ENCODE measurements around the gene EXD2.
"Not testable (repeated sequence)": the region's sequence is repeated elsewhere in the genome, so short reads cannot be mapped to it uniquely, and the experiment has no call there.

The EXD2 gene

DNA sequence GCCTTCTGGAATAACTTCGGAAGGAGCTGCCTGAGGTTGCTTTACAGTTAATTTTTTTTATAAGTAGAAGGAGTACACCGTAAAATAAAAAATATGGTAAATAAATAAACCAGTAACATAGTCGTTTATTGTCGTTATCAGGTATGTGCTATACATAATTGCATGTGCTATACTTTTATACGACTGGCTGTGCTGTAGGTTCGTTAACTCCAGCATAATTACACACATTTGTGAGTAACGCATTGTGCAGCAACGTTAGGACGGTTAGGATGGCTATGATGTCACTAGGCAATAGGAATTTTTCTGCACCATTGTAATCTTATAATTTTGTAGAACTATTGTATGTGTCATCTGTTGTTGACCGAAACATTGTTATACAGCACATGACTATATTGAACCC is 8.5 kb downstream of the EXD2 start:
- DNase-seq = no peak

DNA sequence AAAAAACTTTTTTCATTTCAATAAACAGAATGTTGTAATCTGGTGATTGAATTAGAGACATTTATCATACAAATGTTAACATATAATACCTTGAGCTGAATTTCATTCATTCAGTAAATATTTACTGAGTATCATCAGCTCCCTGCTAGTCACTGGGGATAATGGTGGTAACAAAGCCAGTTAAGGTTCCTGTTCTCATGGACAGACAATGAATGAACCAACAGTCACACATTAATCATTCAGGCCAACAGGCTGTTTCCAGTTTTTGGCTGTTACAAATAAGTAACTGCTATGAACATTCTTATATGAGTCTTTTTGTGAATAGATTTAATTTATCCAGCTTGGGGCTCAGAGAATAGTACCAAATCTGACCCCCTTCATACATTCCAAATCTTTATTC is 13.5 kb downstream of the EXD2 start:
- DNase-seq = no peak

DNA sequence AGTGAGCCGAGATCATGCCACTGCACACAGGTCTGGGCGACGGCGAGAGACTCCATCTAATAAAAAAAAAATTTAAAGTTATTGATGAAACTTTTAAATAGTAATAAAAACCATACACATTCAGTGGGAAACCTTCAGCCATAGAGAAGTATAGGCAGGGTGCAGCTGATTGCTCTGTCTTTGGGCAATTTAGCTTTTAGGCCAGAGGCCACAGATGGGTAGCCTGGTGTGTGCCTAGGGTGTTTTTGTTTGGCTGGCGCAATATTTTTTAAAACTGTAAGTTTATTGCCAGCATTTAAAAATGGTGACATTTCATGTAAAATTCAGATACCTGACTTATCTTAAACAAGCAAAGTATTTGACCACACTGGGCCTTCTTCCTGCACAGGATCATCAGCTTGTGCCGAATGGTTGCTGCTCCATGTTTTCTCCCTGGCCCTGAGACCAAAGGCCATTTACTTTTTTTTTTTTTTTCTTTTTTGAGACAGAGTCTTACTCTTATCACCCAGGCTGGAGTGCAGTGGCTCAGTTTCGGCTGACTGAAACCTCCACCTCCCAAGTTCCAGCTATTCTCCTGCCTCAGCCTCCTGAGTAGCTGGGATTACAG is 16.2 kb downstream of the EXD2 start:
- no peak for DNase-seq

DNA sequence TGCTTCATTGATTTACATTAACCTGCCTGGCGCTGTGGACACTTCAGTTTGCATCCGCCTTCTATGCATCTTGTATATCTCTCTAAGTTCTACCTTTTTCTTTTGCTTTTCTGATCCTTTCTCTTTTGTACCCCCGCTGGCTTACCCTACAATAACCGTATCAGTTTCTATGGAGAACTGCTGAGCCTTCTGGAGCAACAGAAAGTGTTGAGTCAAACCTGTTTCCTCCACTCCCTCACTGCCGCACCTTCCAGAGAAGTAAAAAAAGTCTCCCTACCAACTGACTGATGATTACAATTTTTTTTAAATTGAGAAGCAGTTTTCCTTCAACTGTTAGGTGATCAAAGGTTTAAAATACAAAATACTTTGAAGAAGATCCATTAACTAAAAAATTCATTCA is 17.4 kb downstream of the EXD2 start:
- DNase-seq = no peak

DNA sequence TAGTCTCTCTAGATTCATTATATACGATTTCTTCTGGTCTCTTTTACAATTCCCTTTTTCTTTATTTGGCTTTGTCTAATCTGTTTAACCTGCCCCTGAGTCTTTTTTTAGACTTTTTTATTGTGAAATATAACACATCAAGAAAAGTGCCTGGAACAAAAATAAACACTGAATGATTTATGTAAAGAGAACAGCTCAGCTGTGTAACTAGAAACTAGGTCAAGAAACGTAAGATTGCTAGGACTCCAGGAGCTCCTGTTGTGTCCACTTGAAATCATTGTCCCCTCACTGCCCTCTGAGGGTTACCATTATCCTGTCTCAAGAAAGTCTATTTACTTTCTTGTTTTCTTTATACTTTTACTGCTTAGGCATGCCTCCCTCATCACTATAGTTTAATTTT is 23.1 kb downstream of the EXD2 start:
- DNase-seq = no peak

DNA sequence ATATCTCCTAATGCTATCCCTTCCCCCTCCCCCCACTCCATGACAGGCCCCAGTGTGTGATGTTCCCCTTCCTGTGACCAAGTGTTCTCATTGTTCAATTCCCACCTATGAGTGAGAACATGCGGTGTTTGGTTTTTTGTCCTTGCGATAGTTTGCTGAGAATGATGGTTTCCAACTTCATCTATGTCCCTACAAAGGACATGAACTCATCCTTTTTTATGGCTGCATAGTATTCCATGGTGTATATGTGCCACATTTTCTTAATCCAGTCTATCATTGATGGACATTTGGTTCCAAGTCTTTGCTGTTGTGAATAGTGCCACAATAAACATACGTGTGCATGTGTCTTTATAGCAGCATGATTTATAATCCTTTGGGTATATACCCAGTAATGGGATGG is 26.4 kb downstream of the EXD2 start:
- DNase-seq = not testable (repeated sequence)

DNA sequence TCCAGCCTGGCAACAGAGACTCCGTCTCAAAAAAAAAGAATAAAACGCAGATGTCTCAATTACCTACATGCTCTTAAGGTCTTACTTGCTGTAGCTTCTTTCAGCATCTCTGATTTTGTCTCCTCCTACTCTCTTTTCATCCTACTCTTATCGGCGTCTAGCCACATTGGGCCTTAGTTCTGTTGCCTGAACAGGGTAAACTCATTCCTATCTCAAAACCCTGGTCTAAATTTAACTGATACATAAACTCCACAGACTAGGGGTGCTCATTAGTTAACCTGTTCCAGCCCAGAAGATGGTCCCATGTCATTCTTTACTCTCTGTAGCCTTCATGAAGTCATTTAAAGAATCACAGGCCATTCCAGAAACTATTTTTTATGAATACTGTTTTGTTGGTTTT is 33.6 kb downstream of the EXD2 start:
- DNase-seq = no peak

DNA sequence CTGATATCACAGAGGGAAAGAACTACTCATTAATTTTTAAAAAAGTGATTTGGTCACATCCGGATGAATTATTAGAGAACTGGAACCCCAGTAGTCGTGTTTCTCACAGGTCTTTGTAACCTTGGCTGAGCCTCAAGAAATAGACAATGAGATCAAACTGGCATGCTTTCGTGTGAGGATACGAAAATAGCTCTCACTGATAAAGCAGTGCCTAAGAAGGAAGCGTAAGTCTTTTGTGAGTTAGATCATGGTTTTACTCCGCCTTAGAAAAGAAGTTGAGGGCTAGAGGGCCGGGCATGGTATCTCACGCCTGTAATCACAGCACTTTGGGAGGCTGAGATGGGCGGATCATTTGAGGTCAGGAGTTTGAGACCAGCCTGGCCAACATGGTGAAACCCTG is 34.9 kb downstream of the EXD2 start:
- no peak for DNase-seq

DNA sequence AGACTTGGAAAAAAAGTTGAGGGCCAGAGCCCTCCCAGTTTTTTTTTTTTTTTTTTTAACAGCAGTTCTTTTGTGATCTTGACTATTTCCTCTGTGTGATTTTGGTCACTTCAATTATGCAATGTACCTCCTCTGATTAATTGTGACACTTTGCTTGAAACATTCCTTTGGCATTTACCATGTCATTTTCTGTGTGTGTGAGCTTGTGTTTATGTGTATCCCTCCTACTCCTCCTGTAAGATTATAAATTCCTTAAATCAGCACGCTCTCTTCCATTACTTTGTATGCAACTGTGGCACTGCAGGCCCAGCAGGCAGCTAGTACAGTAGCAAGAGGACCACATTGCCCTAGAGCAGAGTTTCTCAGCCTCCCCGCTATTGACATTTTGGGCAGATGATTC is 35.4 kb downstream of the EXD2 start:
- no peak for DNase-seq

DNA sequence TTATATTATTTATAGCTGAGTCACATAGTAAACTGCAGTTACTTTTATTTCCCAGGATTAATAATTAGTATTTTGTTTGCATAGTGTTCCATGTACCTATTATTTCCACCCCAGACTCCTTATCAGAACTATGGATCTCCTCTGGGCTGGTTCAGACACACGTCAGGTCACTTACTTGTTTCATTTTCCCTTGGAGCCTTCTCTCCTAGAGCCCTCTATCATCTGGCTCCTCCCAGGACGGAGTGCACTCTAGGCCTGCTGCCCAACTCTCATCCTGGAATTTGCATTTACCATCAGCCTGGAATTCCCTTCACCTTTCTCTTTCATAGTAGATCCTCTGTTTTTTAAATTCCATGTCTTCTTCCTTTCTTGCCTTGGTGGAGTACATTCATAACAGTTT is 40.2 kb downstream of the EXD2 start:
- no peak for DNase-seq

DNA sequence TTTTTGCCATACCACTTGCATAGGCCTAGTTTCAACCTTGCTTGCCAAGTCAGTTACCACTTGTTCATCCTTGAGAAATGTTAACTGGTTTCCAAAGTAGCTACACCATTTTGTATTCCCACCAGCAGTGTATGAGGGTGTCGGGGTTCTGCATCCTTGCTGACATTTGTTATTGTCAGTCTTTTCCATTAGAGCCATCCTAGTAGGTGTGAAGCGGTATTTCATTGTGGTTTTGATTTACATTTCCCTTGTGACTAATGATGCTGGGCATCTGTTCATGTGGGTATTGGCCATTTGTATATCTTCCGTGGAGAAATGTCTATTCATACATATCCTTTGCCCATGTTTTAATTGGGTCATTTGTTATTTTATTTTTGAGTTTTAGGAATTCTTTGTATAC is 41.1 kb downstream of the EXD2 start:
- DNase-seq = no peak

DNA sequence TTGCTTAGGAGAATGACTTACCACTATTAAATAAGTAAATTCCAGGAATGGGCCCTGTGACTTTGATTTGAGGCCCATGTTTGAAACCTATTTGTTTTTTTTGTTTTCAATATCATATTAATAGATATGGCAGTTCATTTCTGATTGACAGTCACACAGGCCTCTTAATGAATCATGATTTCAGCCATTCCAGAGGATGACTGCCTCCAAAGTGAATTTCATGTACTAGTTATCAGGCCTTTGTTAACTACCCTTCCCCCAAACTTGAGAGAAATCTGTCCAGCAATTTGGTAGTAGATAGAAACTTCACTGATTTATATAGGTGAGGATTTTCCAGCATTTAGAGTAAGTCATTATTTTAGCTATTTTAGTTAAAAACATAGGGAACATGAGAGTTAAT is 42.8 kb downstream of the EXD2 start:
- no peak for DNase-seq

DNA sequence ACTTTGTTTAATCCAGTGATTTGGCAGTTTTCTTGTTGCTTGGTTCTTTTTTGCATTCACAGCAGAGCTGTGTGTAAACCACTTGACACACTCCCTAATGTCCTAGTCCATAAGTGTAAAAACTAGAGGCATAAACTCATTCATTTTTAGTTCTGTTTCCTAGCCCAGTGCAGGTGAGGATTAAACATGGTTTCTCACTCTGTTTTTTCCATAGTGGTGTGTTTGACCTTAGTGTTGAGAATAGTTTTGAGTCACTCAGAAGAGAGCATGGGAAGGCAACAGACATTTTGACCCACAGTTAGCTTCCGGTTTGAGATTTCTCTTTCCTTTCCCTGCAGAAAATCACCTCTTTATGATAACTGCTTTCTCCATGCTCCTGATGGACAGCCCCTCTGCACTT is 44.4 kb downstream of the EXD2 start:
- DNase-seq = no peak

DNA sequence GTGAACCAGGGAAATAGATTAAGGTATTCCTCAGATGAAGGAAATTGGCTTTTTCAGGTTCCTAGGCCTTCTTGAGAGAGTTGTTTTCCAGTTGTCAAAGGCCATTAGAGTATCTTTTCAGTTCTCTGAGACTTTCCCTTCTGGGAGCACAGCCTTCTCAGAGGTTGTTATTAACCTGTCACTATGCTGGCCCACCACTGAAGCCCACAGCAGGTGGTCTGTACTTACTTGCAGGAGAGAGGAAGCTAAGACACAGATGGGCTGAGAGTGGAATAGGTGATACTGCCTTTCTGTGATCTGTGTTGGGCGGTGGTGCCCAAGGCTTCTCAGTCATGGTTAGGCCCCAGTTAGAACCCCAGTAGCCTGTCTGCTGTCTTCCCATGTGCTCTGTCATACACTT is 45.8 kb downstream of the EXD2 start:
- DNase-seq = no peak

DNA sequence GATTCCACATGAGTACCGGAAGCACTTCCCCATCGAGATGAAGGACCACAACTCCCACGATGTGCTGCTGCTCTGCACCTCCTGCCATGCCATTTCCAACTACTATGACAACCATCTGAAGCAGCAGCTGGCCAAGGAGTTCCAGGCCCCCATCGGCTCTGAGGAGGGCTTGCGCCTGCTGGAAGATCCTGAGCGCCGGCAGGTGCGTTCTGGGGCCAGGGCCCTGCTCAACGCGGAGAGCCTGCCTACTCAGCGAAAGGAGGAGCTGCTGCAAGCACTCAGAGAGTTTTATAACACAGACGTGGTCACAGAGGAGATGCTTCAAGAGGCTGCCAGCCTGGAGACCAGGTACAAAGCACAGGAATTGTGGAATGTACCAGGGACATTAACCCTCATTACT is 46.3 kb downstream of the EXD2 start:
- DNase-seq = no peak

DNA sequence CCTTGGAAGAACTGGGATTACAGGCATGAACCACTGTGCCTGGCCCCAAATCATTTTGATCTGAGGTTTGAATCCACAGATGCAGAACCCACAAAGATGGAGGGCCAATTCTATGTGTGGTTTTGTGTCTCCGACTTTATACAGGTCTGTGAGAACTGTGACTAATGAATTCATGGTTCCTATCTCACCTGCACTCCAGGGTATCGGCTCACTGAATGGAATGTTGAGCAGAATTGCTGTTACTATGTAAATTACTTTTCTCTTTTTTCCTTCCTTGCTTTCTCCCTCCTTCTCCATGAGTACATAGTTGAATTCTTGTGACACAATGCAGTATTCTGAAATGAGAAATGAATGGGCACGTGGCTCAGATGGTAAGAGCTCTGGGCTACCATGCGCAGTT is 47.6 kb downstream of the EXD2 start:
- DNase-seq = no peak

DNA sequence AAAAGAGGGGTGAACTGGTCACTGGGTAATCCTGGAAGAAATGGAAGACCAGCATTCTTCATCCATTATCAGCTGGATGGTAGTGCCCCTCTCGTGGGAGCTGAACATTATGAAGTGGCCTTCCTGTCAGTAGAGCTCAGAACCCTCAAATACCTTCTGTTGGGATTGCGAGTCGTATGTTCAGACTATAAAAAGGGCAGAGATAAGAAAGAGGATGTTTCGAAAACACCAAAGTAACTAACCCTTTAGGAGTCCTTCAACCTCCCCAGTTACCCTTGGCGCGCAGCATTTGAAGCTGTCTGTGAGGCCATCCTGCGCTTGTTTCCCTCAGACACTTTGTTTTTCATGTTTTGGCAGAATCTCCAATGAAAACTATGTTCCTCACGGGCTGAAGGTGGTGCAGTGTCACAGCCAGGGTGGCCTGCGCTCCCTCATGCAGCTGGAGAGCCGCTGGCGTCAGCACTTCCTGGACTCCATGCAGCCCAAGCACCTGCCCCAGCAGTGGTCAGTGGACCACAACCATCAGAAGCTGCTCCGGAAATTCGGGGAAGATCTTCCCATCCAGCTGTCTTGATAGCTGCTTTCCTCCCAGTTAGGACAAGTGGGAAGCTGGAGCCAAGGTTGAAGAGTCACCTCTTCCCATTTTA is 49.4 kb downstream of the EXD2 start:
- DNase-seq = no peak

DNA sequence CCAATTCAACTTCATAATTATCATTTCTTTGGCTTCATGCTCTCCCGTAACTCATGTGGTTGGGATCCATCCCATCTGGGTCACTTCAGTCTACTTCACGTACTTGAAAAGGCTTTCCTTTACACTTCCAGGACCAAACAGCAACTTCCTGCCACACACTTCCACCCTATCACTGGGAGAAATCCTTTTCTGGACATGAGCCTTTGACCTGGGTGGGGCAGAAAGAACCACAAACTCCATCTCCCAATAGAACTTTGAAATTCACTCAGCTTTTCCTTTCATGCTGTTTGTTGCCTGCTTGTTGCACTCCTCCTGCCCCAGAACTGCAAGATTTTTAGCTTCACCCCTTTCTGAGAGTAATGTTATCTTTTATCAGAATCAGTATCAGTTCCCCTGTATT is 50.3 kb downstream of the EXD2 start:
- DNase-seq = no peak

DNA sequence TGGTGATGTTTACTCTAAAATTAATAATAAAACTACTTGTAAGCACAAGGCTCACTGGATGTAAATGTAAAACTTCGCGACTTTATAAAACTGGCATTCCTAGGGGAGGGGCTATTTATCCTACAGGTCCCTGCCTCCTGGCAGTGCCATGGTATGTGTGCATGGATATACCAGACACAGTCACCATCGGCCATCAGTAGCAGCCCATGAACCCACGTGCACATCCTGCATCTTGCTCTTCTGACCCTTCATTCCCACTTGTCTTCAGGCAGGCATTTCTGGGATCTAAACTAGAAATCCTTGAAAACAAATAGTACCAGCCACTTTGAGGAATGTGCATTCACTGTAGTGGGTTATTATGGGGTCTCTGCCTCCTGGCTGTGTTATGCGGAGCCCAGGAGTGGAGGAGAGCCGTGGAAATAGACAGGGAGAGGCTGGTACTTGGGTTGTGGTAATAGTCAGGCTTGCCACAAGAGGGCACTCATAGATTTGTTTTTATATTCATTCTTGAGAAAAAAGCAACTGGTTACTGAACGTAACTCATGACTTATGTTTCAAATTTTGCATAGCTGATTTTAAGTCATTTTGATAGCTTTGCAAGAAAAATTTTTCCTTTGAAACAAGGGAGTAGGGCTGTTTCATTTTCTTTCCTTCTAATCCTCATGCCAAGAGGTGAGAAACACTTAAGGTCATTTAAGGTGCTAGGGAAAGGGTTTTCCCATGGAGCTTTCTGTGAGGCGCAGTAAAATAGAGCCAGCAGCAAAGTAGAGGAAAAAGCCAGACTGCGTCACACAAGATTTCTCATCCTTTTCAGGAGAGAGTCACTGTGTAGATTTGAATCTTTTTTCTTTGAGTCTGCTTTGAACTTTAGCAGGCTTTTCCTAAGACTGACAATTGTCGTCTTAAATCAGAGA is 51.3 kb downstream of the EXD2 start:
- peak; percentile 52 to 82 for DNase-seq

DNA sequence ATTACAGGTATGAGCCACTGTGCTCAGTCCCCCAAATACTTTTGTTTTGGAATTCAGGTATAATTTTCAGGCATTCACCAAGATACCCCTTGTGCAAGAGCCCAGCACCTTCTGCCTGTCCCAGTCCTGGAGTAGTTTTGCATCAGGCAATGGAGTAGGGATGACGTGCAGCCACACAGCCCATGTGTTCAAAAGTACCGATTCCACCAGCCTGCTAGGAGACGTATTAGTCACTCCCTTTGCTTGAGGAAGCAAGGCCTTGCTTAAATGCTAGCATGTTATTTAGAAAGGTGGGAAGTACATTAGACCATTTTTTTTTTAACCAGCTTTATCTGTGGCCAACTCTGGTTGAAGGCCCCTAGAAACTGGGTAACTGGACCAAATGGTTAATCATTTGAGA is 53.6 kb downstream of the EXD2 start:
- DNase-seq = no peak

DNA sequence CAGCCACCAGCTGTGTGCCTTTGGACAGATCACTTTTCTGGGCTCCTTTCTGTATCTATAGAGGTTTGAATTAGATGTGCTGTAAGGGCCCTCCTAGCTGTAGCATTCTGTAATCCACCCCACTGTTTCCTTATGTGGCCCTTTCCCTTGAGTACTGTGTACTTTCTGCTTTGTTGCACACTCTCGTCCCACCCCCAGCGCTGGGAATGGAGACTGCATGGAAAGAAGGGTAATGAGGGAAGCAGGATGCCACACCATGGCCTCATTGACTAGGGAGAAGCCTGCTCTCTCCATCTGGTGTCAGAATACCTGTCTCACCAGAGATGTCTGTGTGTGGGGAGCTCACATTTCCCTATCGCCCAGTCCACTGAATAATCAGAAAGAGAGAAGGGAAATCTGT is 55.0 kb downstream of the EXD2 start:
- peak; percentile 32 to 65 for DNase-seq

DNA sequence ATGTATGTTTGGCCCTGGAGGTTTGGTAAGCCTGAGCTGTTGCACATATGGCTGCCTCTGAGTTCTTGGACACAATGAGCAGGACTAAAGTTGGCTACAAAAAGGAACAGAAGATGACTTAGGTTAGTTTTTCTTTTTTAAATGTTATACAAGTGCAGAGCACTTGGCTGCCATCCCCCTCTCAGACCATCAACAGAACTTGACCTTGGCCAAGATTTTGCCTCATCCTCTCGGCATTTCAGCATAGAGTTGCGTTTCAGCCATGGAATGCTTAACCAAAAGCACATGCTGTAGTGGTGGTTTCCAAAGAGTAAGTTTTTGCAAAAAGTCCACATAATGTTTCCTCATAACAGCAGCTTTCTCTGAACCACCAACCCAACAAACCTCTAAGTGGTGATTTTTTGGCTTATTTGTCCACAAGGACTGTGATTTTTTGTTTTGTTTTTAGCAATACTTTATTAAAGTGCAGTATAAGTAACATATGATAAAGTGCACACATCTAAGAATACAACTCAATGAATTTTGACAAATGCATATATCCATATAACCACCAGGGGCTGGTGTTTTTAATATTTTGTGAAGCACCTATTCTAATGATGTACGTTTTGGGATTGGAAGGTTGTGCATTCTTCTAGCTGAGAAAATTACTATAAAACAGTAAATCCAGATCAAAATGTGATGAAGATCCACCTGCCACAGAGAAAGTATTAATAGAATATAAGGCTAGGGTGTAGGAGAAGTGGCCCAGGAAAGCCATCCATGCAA is 56.6 kb downstream of the EXD2 start:
- no peak for DNase-seq

DNA sequence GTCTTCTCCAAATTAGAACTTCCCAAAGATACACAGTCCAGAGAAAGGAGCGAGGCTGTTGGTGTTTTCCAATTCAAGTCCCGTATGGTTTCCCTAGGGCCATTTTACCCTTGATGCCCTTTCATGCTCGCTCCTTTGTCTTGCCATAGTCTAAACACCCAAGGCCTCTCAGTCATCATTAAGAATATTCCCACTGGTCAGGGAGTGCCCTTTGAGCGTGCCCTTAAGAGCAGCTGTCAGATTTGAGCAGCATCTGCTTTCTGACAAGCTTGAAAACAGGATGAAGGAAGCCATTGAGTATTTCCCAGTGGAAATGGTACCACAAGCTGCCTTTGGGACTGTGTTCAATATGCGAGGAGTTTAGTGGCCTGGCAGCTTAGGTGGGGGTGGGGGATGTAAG is 58.3 kb downstream of the EXD2 start:
- DNase-seq = no peak

DNA sequence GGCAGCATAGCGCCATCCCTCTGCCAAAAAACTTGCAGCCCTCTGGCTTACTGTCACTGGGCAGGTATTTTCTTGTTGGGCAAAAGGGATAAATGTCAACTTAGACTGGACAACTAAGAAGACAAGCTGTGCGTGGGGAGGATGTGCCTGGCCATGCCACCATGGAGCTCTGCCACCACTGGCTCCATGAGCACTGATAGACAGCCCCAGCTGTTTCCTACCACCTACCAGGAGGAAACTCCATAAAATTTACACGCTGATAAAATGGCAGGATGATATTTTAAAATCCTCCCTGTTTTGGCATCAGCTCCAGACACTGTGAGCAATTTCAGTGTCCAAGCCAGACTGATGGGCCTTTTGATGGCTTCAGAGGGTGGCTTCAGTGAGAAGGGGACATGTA is 61.6 kb downstream of the EXD2 start:
- DNase-seq = no peak

Data from NCI-H524 (cell line).